A549 (cell line): ENCODE measurements around the gene CDA.

ENCODE experiments used
- E2F6 ChIP-seq: IDR thresholded peaks from 2 replicates; pipeline ENCODE4 v1.6.1; 2012; ENCODE audit warnings: low read depth, borderline replicate concordance
- EP300 ChIP-seq, 2 experiments: fragments of >200 bp; sonication (Bioruptor Twin); formaldehyde crosslinking; IDR thresholded peaks; 2 replicates in 1 of 2; 3 replicates in 1 of 2; pipeline ENCODE4 v1.6.1; 2016 to 2017
- JUNB ChIP-seq: fragments of >200 bp; sonication (Bioruptor Twin); formaldehyde crosslinking; IDR thresholded peaks from 2 replicates; pipeline ENCODE4 v1.6.1; 2016
- POLR2AphosphoS2 ChIP-seq: conservative IDR thresholded peaks from 2 replicates; pipeline ENCODE4 v1.6.1; 2012; ENCODE audit warnings: low read length, improper control_type of control experiment, inconsistent platforms
- TF ChIP-seq, protein P1 (sequence below): fragments of >200 bp; sonication (Bioruptor Twin); formaldehyde crosslinking; IDR thresholded peaks from 3 replicates; pipeline ENCODE4 v1.5.1; 2016

DNA sequence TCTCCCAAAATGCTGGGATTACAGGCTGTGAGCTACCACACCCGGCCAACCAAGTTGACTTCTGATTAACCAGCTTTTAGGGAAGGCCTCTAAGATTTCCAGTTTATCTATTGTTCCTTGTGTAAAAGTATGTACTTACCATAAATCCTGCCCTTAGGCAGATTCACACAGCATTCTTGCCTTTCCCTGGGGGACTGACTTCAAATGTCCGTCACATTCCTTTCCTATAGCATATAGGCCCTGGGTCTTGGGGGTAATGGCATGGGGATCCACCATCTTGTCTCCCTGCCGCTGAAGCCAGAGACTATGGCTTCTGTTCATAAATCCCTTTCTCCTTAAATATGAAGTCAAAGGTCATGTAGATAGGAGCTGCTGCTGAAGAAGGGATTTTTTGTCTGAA lies 43.5 kb downstream of the CDA start:
- TF ChIP-seq, protein P1, sequence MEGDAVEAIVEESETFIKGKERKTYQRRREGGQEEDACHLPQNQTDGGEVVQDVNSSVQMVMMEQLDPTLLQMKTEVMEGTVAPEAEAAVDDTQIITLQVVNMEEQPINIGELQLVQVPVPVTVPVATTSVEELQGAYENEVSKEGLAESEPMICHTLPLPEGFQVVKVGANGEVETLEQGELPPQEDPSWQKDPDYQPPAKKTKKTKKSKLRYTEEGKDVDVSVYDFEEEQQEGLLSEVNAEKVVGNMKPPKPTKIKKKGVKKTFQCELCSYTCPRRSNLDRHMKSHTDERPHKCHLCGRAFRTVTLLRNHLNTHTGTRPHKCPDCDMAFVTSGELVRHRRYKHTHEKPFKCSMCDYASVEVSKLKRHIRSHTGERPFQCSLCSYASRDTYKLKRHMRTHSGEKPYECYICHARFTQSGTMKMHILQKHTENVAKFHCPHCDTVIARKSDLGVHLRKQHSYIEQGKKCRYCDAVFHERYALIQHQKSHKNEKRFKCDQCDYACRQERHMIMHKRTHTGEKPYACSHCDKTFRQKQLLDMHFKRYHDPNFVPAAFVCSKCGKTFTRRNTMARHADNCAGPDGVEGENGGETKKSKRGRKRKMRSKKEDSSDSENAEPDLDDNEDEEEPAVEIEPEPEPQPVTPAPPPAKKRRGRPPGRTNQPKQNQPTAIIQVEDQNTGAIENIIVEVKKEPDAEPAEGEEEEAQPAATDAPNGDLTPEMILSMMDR = no peak
- TF ChIP-seq JUNB = no peak
- no peak for TF ChIP-seq POLR2AphosphoS2
- TF ChIP-seq EP300 (IDR thresholded peaks at IDR 0.05) = no peak
- TF ChIP-seq E2F6 = no peak
